ENCODE data around the gene MYOM3. TPM values are rescaled to one million over a fixed set of nuclear protein-coding genes. Genes with fewer than 3 reads are reported as not detected.

MYOM3 gene
- polyA plus RNA-seq, 1 donor (not counting 4 experiments of a cell fraction or from before 2014, with no cell fraction given) = 0.49 TPM

- Histone ChIP-seq H2AFZ (ENCODE audit: control insufficient read depth, low read length) (no peak overlapping the region), H3K4me3 (ENCODE audit: control insufficient read depth in 2 of 3, extremely low read depth in 1 of 3, insufficient read depth in 2 of 3, low read depth in 1 of 3, low read length in 3 of 3) (no peak overlapping the region), H3K79me2 (ENCODE audit: control insufficient read depth, insufficient read depth, low read length) (no peaks in the 10 kb centered on the region), H3K9me3 (ENCODE audit: control insufficient read depth, low read depth, low read length) (no peaks in the 10 kb centered on the region), H3K27ac (ENCODE audit: control insufficient read depth, insufficient read depth, low read length) (no peak overlapping the region), H3K9ac (ENCODE audit: control insufficient read depth, extremely low read depth, insufficient read depth, low read length) (no peak overlapping the region), H3K36me3 (ENCODE audit: control insufficient read depth in 2 of 2, extremely low read depth in 1 of 2, insufficient read depth in 2 of 2, low read length in 2 of 2) (no peaks in the 10 kb centered on the region), H3K9me1 (ENCODE audit: control insufficient read depth, extremely low read depth, insufficient read depth, low read length) (no peaks in the 10 kb centered on the region), H3K4me1 (ENCODE audit: control insufficient read depth, extremely low read depth, insufficient read depth, low read length) (peaks cover 41% of the 10 kb centered on the region), H3K27me3 (ENCODE audit: control insufficient read depth, extremely low read depth, insufficient read depth, low read length) (no peaks in the 10 kb centered on the region), H3K4me2 (ENCODE audit: control insufficient read depth, extremely low read depth, insufficient read depth, low read depth, low read length) (no peak overlapping the region), H4K20me1 (ENCODE audit: control insufficient read depth, extremely low read depth, insufficient read depth, low read length) (no peaks in the 10 kb centered on the region)
- TF ChIP-seq, protein P1, sequence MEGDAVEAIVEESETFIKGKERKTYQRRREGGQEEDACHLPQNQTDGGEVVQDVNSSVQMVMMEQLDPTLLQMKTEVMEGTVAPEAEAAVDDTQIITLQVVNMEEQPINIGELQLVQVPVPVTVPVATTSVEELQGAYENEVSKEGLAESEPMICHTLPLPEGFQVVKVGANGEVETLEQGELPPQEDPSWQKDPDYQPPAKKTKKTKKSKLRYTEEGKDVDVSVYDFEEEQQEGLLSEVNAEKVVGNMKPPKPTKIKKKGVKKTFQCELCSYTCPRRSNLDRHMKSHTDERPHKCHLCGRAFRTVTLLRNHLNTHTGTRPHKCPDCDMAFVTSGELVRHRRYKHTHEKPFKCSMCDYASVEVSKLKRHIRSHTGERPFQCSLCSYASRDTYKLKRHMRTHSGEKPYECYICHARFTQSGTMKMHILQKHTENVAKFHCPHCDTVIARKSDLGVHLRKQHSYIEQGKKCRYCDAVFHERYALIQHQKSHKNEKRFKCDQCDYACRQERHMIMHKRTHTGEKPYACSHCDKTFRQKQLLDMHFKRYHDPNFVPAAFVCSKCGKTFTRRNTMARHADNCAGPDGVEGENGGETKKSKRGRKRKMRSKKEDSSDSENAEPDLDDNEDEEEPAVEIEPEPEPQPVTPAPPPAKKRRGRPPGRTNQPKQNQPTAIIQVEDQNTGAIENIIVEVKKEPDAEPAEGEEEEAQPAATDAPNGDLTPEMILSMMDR (optimal IDR thresholded peaks at IDR 0.05 in 1 of 3, IDR thresholded peaks at IDR 0.05 in 1 of 3, conservative IDR thresholded peaks at IDR 0.05 in 1 of 3; ENCODE audit: extremely low read depth in 1 of 3, insufficient read depth in 2 of 3, low read length in 3 of 3) = no peak
- TF ChIP-seq EZH2 (IDR thresholded peaks at IDR 0.05; ENCODE audit: low read length) = no peak
- FAIRE-seq (no peak), DNase-seq (ENCODE audit: low read depth, low spot score) (no peak)
- dilution Hi-C loops (cut with MboI; ENCODE audit: extremely low pct_ligation_motif_present, low sequenced_read_pairs) = no loop called here
These were observed 2.8 kb upstream of the MYOM3 start for GRCh38 chr1:24114753-24115152.

- DNase-seq (ENCODE audit: low read depth, low spot score) (no peak), FAIRE-seq (no peak)
- Histone ChIP-seq H3K9me1 (ENCODE audit: control insufficient read depth, extremely low read depth, insufficient read depth, low read length) (no peaks in the 10 kb centered on the region), H3K9me3 (ENCODE audit: control insufficient read depth, low read depth, low read length) (no peaks in the 10 kb centered on the region), H3K9ac (ENCODE audit: control insufficient read depth, extremely low read depth, insufficient read depth, low read length) (no peak overlapping the region), H4K20me1 (ENCODE audit: control insufficient read depth, extremely low read depth, insufficient read depth, low read length) (no peaks in the 10 kb centered on the region), H2AFZ (ENCODE audit: control insufficient read depth, low read length) (no peak overlapping the region), H3K27ac (ENCODE audit: control insufficient read depth, insufficient read depth, low read length) (no peak overlapping the region), H3K4me1 (ENCODE audit: control insufficient read depth, extremely low read depth, insufficient read depth, low read length) (peaks cover 40% of the 10 kb centered on the region), H3K4me3 (ENCODE audit: control insufficient read depth in 2 of 3, extremely low read depth in 1 of 3, insufficient read depth in 2 of 3, low read depth in 1 of 3, low read length in 3 of 3) (no peak overlapping the region), H3K27me3 (ENCODE audit: control insufficient read depth, extremely low read depth, insufficient read depth, low read length) (no peaks in the 10 kb centered on the region), H3K79me2 (ENCODE audit: control insufficient read depth, insufficient read depth, low read length) (no peaks in the 10 kb centered on the region), H3K36me3 (ENCODE audit: control insufficient read depth in 2 of 2, extremely low read depth in 1 of 2, insufficient read depth in 2 of 2, low read length in 2 of 2) (no peaks in the 10 kb centered on the region), H3K4me2 (ENCODE audit: control insufficient read depth, extremely low read depth, insufficient read depth, low read depth, low read length) (no peak overlapping the region)
- no peak for TF ChIP-seq EZH2 (IDR thresholded peaks at IDR 0.05; ENCODE audit: low read length)
- TF ChIP-seq, protein P1 (optimal IDR thresholded peaks at IDR 0.05 in 1 of 3, IDR thresholded peaks at IDR 0.05 in 1 of 3, conservative IDR thresholded peaks at IDR 0.05 in 1 of 3; ENCODE audit: extremely low read depth in 1 of 3, insufficient read depth in 2 of 3, low read length in 3 of 3) = no peak
- dilution Hi-C loops (cut with MboI; ENCODE audit: extremely low pct_ligation_motif_present, low sequenced_read_pairs) = no loop called here
These were observed 1.7 kb upstream of the MYOM3 start for GRCh38 chr1:24113641-24114033.
